GM21526 (cell line): Measurements from ENCODE around the gene ALG6.

ENCODE experiments used
- ATAC-seq: cut with Tn5 transposase; IDR thresholded peaks from one replicate; pipeline ENCODE4 v1.9.1; 2021; ENCODE audit warnings: moderate library complexity; ENCODE audit not compliant: unreplicated experiment, low FRiP score

Gene ALG6

GRCh38 chr1:63480057-63480456, 112.6 kb downstream of the ALG6 start:
- no peak for ATAC-seq

DNA sequence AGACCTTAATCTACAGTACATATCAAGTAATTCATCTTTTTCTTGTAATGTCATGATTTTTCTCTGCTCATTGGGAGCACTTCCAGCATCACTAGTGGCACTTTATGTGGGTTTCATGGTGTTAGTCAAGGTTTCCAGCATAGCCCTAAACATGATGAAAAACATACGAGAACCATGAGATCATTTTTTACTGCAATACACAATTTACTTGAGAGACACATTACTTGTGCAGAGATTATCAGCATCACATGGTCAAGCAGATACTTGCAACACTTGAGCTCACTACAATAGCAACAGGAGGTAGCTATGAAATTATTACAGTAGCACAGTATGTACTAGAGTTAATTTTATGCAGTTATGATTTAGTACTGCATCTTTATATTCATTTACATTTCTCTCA, 119.2 kb downstream of the ALG6 start:
- ATAC-seq, result no peak

DNA sequence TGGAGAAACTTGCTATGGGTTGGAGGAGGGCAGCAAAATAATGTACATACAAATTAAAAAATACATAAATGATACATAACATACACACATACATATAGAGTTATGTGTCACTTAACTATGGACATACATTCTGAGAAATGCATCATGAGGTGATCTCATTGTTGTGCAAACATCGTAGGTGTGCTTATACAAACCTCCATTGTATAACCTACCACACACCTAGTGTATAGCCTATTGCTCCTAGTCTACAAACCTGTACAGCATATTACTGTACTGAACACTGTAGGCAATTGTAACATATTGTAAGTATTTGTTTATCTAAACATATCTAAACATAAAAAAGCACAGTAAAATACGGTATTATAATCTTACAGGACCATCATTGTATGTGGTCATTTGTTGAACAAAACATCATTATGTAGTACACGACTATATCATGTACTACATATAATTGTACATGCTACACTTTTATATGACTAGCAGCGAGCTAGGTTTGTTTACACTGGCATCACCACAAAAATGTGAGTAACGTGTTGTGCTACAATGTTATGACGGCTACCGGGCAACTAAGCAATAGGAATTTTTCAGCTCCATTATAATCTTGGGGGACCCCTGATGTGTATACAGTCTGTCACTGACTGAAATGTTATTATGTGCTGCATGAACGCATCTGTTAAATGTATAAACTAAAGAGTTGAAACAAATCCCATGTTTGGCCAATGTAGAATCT, 120.1 kb downstream of the ALG6 start:
- ATAC-seq, result no peak
